PC-3 (cell line): Measurements from ENCODE around the gene GCH1.

Source experiments
- CTCF ChIP-seq: fragments of 300-600 bp; sonication (generic); conservative IDR thresholded peaks from 2 replicates; pipeline ENCODE4 v1.5.1; 2017; ENCODE audit warnings: antibody characterized with exemption, low read depth, mild to moderate bottlenecking, low read length
- EZH2 ChIP-seq: fragments of 300-600 bp; sonication (generic); IDR thresholded peaks from one replicate; pipeline ENCODE4 v1.6.1; 2017; ENCODE audit warnings: antibody characterized with exemption, mild to moderate bottlenecking, low read length; ENCODE audit not compliant: unreplicated experiment
- EZH2phosphoT487 ChIP-seq: fragments of 300-600 bp; sonication (generic); IDR thresholded peaks from 2 replicates; pipeline ENCODE4 v1.6.1; 2018; ENCODE audit warnings: mild to moderate bottlenecking, antibody characterized with exemption, low read length, borderline replicate concordance

- no peak for TF ChIP-seq CTCF
- no peak for TF ChIP-seq EZH2
- TF ChIP-seq EZH2phosphoT487: no peak
These were observed 110.3 kb downstream of the GCH1 start for GRCh38 chr14:54792288-54792687.
